ENCODE results near the gene LRP1B.

Gene LRP1B

DNA sequence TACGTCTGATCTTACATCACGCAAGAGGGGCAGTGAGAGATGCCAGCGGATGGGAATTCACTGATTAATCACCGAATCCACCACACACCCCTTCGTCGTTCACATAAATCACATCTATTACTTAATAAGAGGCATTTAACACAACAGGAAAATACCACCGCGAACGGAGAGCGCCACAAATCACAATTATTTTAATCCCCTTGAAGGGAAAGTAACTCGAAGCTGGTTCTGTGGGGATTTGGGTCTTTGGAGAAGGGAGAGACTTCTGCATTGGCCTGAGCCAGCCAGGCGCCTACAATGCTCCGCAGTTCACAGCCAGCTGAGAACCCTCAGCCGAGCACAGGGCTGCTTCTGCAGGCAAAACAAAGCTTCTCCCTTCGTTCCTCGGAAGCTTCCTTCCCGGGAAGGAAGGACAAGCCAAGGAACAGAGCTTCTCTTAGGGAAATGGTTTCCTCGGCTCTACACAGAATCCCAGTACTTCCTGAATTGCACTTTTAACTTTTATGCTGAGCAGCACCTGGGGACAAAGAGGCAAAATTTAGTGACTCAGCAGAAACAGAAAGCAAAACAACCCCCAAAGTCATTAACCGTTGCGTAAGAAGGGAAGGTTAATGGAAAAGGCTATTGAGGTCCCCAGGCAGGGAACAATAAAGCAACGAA lies at the start of gene LRP1B:
Gene LRP1B (minus strand): TSS at position 7 of the 660 bp plus-strand sequence. CDS start 287 bp downstream, outside the sequence.
- DNase-seq, result no peak

DNA sequence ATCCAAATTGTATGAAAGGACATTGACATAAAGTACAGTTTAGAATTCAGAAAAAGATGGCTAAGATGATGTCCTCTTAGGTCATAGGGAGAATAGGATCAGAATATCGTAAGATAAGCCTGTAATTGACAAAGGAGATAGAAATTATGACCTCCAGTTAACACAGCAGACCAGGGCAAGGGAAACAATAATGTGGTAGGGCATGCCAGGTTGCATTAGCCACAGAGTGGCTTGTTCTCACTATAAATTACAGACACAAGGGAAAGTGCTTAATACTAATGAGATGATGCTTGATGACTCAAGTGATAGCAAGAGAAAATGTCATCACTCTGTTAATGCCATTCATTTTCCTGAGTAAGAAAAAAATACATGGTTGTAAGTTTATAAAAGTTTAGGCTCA lies 48.9 kb upstream of the LRP1B start:
- DNase-seq, result no peak

DNA sequence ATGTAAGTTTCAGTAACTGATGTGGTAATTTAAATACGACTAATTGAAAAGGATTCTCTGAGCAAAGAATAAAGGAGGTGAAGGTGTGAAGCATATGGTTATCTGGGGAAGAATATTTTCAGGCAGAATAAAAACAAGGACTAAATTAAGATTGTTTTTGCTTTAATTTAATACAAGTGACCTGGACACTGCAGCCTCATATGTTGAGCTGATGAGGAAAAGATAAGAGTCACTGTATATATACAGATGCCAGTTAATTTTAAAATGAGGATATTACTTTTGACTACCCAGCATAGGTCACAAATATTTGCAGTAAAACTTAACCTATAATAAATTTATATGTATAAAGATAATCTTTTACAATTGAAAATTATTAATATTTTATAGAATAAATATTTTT lies 47.8 kb upstream of the LRP1B start:
- DNase-seq, result no peak

DNA sequence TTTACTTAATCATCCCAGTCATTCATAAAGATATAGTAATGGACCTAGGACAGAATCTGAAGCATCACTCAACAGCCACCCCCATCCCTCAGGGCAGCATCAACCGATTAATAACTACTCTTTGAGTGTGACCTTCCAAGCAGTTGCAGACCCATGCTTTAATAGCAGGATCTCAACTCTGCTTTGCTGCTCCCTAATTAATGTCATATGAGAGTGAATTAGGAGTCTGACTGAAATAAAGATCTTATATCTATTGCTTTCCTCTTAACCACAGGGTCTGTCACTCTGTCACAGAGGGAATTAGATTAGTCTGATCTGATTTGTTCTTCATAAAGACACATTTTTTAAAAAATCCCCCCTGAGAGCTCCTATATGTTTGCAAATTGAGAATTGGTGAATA lies 46.1 kb upstream of the LRP1B start:
- no peak for DNase-seq

DNA sequence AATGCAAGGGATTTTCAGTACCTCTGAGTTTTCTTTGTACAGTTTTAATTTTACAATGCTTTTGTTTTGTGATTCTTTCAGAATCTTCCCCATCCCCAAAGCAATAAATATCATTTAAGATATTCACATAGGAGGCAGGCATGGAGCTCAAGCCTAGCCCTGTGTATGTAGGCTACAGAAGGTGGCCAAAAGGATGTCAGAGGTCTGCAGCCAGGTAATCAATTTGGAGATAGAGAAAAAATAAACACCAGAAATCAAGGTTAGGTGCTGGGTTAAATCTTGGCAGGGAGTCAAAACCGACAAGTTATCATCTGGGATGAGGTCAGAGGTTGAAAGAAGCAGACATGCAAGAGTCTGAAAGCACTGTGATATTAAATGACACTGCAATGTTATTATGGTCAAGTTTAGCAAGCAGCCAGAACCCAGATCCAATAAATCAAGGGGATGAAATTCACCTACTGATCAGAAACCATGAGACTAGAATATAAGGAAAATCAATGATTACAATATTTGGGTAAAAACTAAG lies 45.1 kb upstream of the LRP1B start:
- no peak for DNase-seq

GRCh38 chr2:142174176-142174575 lies 43.4 kb upstream of the LRP1B start:
- DNase-seq, result no peak

GRCh38 chr2:142170847-142171246 lies 40.0 kb upstream of the LRP1B start:
- DNase-seq, result no peak

GRCh38 chr2:142165790-142166189 lies 35.0 kb upstream of the LRP1B start:
- no peak for DNase-seq

DNA sequence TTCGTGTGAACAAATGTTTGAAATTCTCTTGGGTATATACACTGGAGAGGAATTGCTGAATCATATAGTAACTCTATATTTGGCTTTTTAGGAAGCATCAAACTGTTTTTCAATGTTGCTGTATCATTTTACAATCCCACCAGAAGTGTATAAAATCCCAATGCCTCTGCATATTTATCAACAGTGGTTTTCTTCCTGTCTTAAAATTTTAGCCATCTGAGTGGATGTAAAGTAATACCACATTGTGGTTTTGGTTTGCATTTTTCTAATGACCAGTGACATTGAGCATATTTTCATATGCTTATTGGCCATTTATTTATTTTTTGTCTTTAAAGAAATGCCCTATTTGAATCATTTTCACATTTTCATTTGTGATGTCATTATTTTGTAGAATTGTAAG lies 22.8 kb upstream of the LRP1B start:
- DNase-seq, result no peak

GRCh38 chr2:142150453-142150852 lies 19.6 kb upstream of the LRP1B start:
- no peak for DNase-seq

DNA sequence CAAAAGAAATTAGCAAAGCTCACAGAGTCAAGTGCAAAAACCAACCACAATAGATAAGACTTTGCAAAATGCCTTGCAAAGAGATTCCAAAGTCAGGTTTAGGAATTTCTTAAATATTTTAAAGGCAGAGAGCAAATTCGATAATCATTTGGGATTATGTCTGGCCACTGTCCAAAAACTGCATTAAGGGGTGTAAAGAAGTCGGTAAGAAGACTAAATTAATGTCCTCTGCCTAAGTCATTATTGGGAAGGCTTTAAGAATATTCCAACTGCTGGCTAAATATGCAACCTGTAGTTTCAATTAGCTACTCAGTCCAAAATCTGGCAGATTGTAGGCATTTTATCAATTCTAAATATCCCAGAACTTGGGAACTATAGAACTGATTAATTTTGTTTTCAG lies 13.7 kb upstream of the LRP1B start:
- no peak for DNase-seq

DNA sequence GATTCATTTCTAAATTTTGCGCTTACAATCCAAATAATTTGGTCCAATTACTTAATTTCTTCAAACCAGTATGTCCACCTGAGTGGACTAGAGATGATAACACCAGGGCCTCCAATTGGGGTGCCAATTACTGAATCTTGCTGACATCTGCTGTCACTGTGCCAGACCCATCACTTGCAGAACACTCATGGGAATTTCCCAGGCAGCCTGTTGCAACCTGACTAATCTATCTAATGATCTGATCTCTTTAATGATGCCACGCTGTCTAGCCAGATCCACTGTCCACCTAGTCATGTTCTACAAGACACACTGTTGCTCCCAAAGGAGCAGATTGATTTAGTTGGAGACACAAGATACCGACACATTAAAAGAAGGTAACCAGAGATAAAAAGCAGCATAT lies 11.8 kb upstream of the LRP1B start:
- no peak for DNase-seq

- peak; percentile 14 for DNase-seq
Measured at GRCh38 chr2:142140434-142140845, 9.6 kb upstream of the LRP1B start.

DNA sequence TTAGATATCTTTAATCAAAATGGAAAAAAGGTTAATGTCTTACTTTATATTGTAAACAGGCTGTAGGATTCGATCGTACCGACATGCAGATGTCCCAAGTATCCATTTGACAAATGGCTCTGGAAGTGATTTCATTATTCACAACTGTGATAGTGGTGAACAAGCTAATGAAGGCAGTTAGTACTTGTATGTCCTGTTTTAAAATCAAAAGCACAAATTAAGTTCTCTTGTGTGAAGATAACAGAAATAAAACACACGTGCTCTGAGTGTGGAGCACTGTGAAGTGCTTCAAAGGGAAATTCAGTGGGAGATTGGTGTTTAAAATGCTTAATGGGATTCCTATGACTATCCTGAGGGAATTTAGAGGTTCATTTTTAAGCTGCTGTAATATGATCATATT lies 8.6 kb upstream of the LRP1B start:
- DNase-seq, result no peak

DNA sequence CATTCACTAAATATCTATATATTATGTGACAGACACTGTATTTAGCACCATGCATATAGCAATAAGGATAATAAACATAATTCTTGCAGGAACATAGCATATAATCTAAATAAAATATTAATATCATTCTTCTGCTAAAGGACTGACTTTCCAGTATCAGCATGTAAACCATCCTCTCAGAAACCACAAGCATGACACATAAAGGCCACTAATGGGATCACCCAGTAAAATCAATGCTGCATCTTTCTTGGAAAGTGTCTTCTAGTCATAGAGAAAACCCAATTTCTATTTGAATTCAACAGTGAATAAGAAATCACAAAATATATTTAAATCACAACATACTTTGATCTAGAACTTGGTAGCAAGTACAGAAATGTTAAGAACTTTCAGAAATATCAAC lies 5.8 kb upstream of the LRP1B start:
- no peak for DNase-seq

- DNase-seq, result no peak
Measured at GRCh38 chr2:142134911-142135310, 4.1 kb upstream of the LRP1B start.

DNA sequence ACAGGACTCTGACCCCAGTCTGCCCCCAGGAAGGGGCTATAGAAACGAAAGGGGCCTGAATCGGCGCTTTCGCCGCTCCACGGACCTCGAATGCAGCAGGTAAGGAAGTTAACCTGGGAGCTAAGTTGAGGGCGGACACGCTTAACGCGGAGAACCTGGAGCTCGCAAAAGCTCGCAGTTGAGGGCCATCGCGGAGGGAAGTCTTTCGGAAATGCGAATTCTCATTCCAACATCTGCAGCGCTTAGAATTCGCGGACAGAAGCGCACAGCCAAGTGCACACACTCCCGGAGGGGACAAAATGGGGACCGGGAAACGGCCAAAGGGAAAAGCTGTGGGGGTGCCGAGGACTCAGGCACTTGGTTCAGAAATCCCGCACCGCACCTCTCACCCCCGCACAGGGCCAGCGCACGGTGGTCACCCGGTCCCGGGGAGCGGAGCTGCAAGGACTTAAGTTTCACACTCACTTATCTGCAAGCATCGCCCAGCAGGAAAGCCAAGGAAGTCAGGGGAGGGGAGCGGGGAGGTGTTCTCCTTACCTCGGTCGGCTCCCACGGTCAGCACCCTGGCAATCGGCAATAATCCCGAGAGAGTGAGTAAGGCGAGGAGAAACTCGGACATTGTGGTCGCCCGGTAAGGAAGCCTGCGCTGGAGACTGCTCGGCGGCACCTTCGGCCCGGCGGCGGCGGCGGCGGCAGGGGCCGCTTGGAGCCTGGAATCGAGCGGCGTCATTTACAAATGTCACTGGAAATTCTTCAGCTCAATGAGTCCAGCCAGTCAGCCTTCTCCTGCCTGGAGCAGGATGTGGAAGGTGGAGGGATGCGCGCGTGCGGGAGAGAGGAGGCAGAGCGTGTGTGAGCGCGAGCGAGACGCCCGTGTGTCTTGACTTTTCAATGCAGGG lies 456 bp downstream of the LRP1B start:
- no peak for DNase-seq

DNA sequence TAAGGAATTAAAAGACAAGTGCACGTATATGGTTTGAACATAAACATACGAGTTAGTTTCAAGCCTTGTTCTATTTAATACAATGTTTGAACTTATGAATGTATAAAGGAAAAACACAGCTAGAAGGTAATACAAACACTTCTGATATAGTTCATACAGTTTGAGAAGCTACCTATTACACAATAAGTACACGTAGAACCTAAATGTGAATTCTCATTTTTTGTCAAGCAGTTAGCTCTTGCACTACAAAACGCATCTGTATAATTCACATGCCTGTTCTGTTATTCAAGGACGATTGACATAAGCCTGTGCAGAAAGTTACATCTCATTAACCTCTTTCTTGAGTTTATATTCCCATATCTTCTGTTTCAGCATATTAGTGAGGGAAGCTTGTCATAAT lies 2.7 kb downstream of the LRP1B start:
- DNase-seq, result no peak

GRCh38 chr2:142127248-142127647 lies 3.6 kb downstream of the LRP1B start:
- no peak for DNase-seq

DNA sequence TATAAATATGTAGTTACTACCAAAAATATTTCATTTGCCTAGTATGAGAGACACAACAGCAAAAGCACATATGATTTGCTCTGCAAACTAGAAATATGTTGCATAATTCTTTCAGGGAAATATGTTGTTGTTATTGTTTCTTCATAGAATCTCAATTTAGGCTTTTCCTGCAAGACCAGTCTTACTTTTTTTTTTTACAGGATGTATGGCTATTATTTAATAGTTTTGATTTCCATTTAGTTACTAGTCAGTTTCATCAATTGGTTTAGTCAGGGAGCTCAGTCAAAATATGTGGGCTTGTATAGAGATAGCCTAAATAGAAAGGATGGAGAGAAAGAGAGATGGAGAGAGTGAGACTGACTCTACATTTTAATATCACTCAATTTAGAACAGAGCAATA lies 6.1 kb downstream of the LRP1B start:
- no peak for DNase-seq

DNA sequence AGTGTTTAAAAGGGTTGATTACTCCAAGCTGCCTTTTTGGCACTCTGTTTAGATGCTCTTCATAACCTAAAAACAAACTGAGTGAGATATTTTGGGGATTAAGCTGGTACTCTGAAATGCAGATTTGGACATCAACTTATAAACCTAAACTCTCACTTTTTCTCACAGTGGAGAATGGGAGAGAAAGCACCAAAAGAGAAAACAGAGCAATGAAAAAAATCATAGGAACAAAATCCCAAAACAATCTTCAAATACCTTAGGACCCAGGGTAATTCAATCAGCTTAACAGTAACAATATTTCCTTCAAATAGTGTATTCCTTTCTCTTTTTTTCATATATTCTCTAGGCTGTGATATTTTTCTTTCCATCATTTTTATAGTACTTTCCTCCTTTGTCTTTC lies 11.5 kb downstream of the LRP1B start:
- DNase-seq, result no peak

DNA sequence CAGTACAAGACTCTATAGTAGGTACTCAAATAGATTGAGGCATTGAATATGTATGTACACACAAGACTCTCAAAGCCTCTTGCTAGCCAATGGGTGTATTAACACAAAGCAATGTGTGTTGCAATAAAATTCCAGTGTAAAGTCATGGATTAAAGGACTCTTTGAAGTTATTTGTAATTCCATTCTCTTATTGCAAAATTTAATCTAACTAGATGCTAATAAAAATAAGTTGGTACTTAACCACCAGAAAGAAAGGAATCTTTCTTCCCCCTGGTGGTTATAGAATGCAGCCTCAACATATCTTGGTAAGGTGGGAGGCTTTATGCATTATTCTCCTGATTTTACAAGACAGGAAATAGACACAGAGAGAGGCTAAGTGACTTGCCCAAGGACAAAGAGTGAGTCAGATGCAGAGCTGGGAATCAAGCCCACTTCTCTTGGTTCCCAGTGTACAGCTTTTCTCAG lies 18.0 kb downstream of the LRP1B start:
- DNase-seq, result no peak

GRCh38 chr2:142104134-142104758 lies 26.6 kb downstream of the LRP1B start:
- DNase-seq, result no peak

DNA sequence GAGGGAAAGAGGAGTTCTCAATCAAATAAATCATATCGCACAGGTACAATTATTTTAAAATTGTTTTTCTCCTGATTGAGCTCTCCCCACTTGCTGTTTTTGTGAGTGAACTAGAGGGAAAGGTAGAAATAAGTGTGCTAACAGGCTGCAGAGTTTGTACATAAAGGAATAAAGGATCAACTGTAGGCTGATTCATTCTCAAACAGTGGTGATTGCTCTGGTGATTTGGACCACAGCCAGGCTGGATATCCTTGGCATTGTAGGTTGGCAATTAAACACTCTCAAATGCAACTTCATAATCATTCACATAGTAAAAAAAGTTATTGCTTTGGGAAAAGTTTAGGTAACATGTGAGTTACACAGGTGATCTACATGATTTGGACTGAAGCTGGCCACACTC lies 29.8 kb downstream of the LRP1B start:
- DNase-seq, result no peak
